ENCODE data around the gene CLTC.
"Not testable (repeated sequence)": the region's sequence is repeated elsewhere in the genome, so short reads cannot be mapped to it uniquely, and the experiment has no call there.

The CLTC gene

GRCh38 chr17:59634632-59635541, 15.2 kb downstream of the CLTC start:
- no peak for DNase-seq (ENCODE audit: low read depth in 2 of 2)

GRCh38 chr17:59637611-59638310, 18.1 kb downstream of the CLTC start:
- DNase-seq (ENCODE audit: low read depth in 2 of 2): no peak

- no peak for DNase-seq (ENCODE audit: low read depth in 2 of 2)
Measured at GRCh38 chr17:59638553-59638952, 18.9 kb downstream of the CLTC start.

- no peak for DNase-seq (ENCODE audit: low read depth in 2 of 2)
Measured at GRCh38 chr17:59641799-59642484, 22.2 kb downstream of the CLTC start.

GRCh38 chr17:59642565-59642964, 22.9 kb downstream of the CLTC start:
- no peak for DNase-seq (ENCODE audit: low read depth in 2 of 2)

- DNase-seq (ENCODE audit: low read depth in 2 of 2): no peak
Measured at GRCh38 chr17:59643159-59644140, 23.8 kb downstream of the CLTC start.

GRCh38 chr17:59647288-59647687, 27.6 kb downstream of the CLTC start:
- no peak for DNase-seq (ENCODE audit: low read depth in 2 of 2)

GRCh38 chr17:59649886-59650285, 30.2 kb downstream of the CLTC start:
- DNase-seq (ENCODE audit: low read depth in 2 of 2): no peak

GRCh38 chr17:59650642-59651041, 30.9 kb downstream of the CLTC start:
- no peak for DNase-seq (ENCODE audit: low read depth in 2 of 2)

GRCh38 chr17:59651346-59651745, 31.7 kb downstream of the CLTC start:
- no peak for DNase-seq (ENCODE audit: low read depth in 2 of 2)

- DNase-seq (ENCODE audit: low read depth in 2 of 2): no peak
Measured at GRCh38 chr17:59652119-59652518, 32.4 kb downstream of the CLTC start.

GRCh38 chr17:59656624-59657023, 36.9 kb downstream of the CLTC start:
- DNase-seq (ENCODE audit: low read depth in 2 of 2): not testable (repeated sequence)

GRCh38 chr17:59666235-59666634, 46.5 kb downstream of the CLTC start:
- no peak for DNase-seq (ENCODE audit: low read depth in 2 of 2)

- DNase-seq (ENCODE audit: low read depth in 2 of 2): no peak
Measured at GRCh38 chr17:59668816-59669215, 49.1 kb downstream of the CLTC start.

GRCh38 chr17:59669411-59669810, 49.7 kb downstream of the CLTC start:
- DNase-seq (ENCODE audit: low read depth in 2 of 2): no peak

GRCh38 chr17:59669944-59670343, 50.2 kb downstream of the CLTC start:
- DNase-seq (ENCODE audit: low read depth in 2 of 2): no peak

- no peak for DNase-seq (ENCODE audit: low read depth in 2 of 2)
Measured at GRCh38 chr17:59671386-59671785, 51.7 kb downstream of the CLTC start.

- no peak for DNase-seq (ENCODE audit: low read depth in 2 of 2)
Measured at GRCh38 chr17:59675231-59675630, 55.5 kb downstream of the CLTC start.

GRCh38 chr17:59676716-59677115, 57.0 kb downstream of the CLTC start:
- no peak for DNase-seq (ENCODE audit: low read depth in 2 of 2)

- no peak for DNase-seq (ENCODE audit: low read depth in 2 of 2)
Measured at GRCh38 chr17:59678918-59679317, 59.2 kb downstream of the CLTC start.

GRCh38 chr17:59680314-59680713, 60.6 kb downstream of the CLTC start:
- DNase-seq (ENCODE audit: low read depth in 2 of 2): no peak

Data from stimulated activated CD4-positive, alpha-beta T cell treated with anti-CD3 and anti-CD28 coated beads, Interleukin-4, amount 100 ng/mL, for 48 hours (primary cell).